ENCODE results near the gene AKAP11. TPM values are rescaled to one million over a fixed set of nuclear protein-coding genes. Genes with fewer than 3 reads are reported as not detected.

Gene AKAP11
- total and polyA plus RNA-seq, 2 of the 8 experiments (the other 6 are each of a cell fraction or from before 2014, with no cell fraction given): 4.5 to 21.9 TPM

DNA sequence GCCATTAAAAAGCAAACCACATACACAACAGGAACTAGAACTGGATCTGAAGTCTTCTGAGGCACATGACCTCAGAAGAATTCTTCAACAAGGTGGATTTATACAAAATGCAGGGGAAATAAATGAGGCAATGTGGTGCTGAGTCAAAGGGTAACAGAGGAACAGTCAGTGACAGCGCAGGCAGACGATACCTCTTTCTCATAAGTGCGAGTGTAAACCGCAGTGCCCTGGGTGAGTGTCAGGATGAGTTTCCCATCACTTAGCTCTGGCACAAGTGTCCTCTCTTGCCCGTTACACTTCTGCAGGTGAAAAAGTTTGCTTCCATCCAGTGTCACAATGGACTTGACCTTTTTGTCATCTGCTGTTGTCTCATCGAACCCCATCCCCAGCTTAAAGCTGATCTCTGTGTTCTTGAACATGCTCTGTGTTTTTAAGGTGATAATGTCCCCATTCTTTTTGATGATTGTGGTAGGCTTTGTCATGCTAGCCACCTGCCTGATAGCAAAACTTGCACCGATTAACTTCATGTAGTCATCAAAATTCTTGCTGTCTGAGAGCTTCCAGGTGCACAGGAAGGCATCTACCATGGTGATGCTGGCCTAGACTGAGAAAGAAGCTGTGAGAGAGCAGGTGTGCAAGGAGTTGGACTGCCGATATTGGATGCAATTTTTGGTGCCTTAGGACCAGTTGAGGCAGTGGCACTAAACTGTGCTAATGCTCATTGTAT, 97.3 kb downstream of the AKAP11 start (continued):
- TF ChIP-seq PHF8 (conservative IDR thresholded peaks at IDR 0.05; ENCODE audit: low read depth, low read length): no peak
- TF ChIP-seq TBP (IDR thresholded peaks at IDR 0.05; ENCODE audit: low read depth, low read length): no peak
- TF ChIP-seq NANOG (IDR thresholded peaks at IDR 0.05; ENCODE audit: insufficient read depth, low read depth, low read length, poor library complexity, severe bottlenecking): no peak
